Endothelial cell of umbilical vein (primary cell): Measurements from ENCODE around the gene CHAF1A. TPM values are rescaled to one million over a fixed set of nuclear protein-coding genes. Genes with fewer than 3 reads are reported as not detected.

ENCODE experiments used
- BruUV-seq: library from RNA; stranded (reverse); fragments of 400-500 nt; replicated peaks from 2 replicates; lab custom pipeline; 2021; lab: Mats Ljungman, UMichigan
- CTCF ChIA-PET: fragments of 300-600, 350-600 bp; sonication (Branson Sonifier 250); formaldehyde crosslinking; loops from one replicate; lab custom pipeline; 2021; ENCODE audit warnings: antibody characterized with exemption, inconsistent platforms; lab: Charles Lee
- POLR2A ChIA-PET: fragments of 300-600, 350-600 bp; sonication (Branson Sonifier 250); formaldehyde crosslinking; loops from one replicate; lab custom pipeline; 2021; ENCODE audit warnings: antibody characterized with exemption, inconsistent platforms; lab: Charles Lee
- DNase-seq: peaks from one replicate; pipeline ENCODE4 v3.0.0-alpha.2; 2011; ENCODE audit warnings: low read depth, low spot score
- FAIRE-seq: peaks from 2 replicates; lab custom pipeline; 2011; peaks lifted over from hg19 to GRCh38; lab: Jason Lieb, UNC
- H2AFZ ChIP-seq: 2 replicates; pipeline ENCODE4 v1.6.0; 2012; ENCODE audit warnings: low read depth, low read length, control low read depth, inconsistent platforms
- H3K27ac ChIP-seq: 2 replicates; pipeline ENCODE4 v1.5.1; 2011; ENCODE audit warnings: low read depth, mild to moderate bottlenecking, control low read depth, low read length, moderate library complexity; ENCODE audit not compliant: insufficient read depth
- H3K27me3 ChIP-seq, 2 experiments: 2 replicates each; pipeline versions ENCODE4 v1.6.0 to v1.6.1; 2011; ENCODE audit warnings: low read length in 2 of 2, mixed read lengths in 1 of 2; ENCODE audit not compliant: control insufficient read depth in 2 of 2, insufficient read depth in 2 of 2
- H3K36me3 ChIP-seq, 2 experiments: 2 replicates in 1 of 2; 3 replicates in 1 of 2; pipeline ENCODE4 v1.5.1; 2011; ENCODE audit warnings: low read length in 2 of 2, mild to moderate bottlenecking in 1 of 2, moderate library complexity in 1 of 2; ENCODE audit not compliant: control insufficient read depth in 2 of 2, insufficient read depth in 2 of 2; ENCODE audit errors: extremely low read depth in 1 of 2
- H3K4me1 ChIP-seq: 3 replicates; pipeline ENCODE4 v1.5.1; 2011; ENCODE audit warnings: mild to moderate bottlenecking, low read length; ENCODE audit not compliant: control insufficient read depth, insufficient read depth; ENCODE audit errors: extremely low read depth
- H3K4me2 ChIP-seq: 2 replicates; pipeline ENCODE4 v1.6.1; 2011; ENCODE audit warnings: low read length, control low read depth, mixed read lengths; ENCODE audit not compliant: insufficient read depth
- H3K4me3 ChIP-seq, 3 experiments: fragments of 200-600 bp in 1 of 3; sonication (generic), shearing (Covaris generic) in 1 of 3; replicated peaks in 1 of 3; 2 replicates each; pipeline ENCODE4 v1.5.1; 2011 to 2016; ENCODE audit warnings: control low read depth in 3 of 3, low read length in 3 of 3, mild to moderate bottlenecking in 2 of 3, inconsistent platforms in 1 of 3, low read depth in 1 of 3, moderate library complexity in 1 of 3; ENCODE audit not compliant: insufficient read depth in 1 of 3
- H3K79me2 ChIP-seq: 2 replicates; pipeline ENCODE4 v1.6.0; 2012; ENCODE audit warnings: low read length, inconsistent platforms; ENCODE audit not compliant: control insufficient read depth, insufficient read depth
- H3K9ac ChIP-seq: replicated peaks from 2 replicates; pipeline ENCODE3; 2011; ENCODE audit warnings: low read length, control low read depth; ENCODE audit not compliant: insufficient read depth; ENCODE audit errors: extremely low read depth
- H3K9me1 ChIP-seq: replicated peaks from 3 replicates; pipeline ENCODE4 v1.6.0; 2011; ENCODE audit warnings: mild to moderate bottlenecking, low read length; ENCODE audit not compliant: control insufficient read depth, insufficient read depth; ENCODE audit errors: extremely low read depth
- H3K9me3 ChIP-seq: replicated peaks from 2 replicates; pipeline ENCODE4 v1.5.1; 2012; ENCODE audit warnings: low read length, inconsistent platforms; ENCODE audit not compliant: control insufficient read depth, insufficient read depth
- H4K20me1 ChIP-seq: replicated peaks from 2 replicates; pipeline ENCODE3; 2011; ENCODE audit warnings: mild to moderate bottlenecking, low read length; ENCODE audit not compliant: control insufficient read depth, insufficient read depth; ENCODE audit errors: extremely low read depth
- CTCF ChIP-seq, 2 donors: IDR thresholded peaks; 1 replicate in 1 of 2; 2 replicates in 1 of 2; pipeline ENCODE4 v1.5.1; 2011; ENCODE audit warnings: low read length in 2 of 2, mild to moderate bottlenecking in 2 of 2, moderate library complexity in 2 of 2, control low read depth in 1 of 2, inconsistent platforms in 1 of 2, low read depth in 1 of 2; ENCODE audit not compliant: insufficient read depth in 1 of 2; ENCODE audit errors: extremely low read depth in 1 of 2
- EZH2 ChIP-seq: IDR thresholded peaks from 2 replicates; pipeline ENCODE4 v1.6.1; 2012; ENCODE audit warnings: borderline replicate concordance, low read depth, mild to moderate bottlenecking, moderate library complexity, low read length, inconsistent platforms; ENCODE audit not compliant: severe bottlenecking
- FOS ChIP-seq: IDR thresholded peaks from 2 replicates; pipeline ENCODE4 v1.6.1; 2011; ENCODE audit warnings: mild to moderate bottlenecking, low read length, moderate library complexity, borderline replicate concordance; ENCODE audit not compliant: insufficient read depth
- GATA2 ChIP-seq: IDR thresholded peaks from 2 replicates; pipeline ENCODE4 v1.7.0; 2011; ENCODE audit warnings: low read depth, mild to moderate bottlenecking, moderate library complexity, mixed read lengths, low read length; ENCODE audit not compliant: insufficient read length, insufficient read depth
- MAX ChIP-seq: IDR thresholded peaks from 2 replicates; pipeline ENCODE4 v1.6.1; 2011; ENCODE audit not compliant: insufficient read depth, insufficient read length
- MYC ChIP-seq: IDR thresholded peaks from one replicate; pipeline ENCODE4 v1.6.1; 2011; ENCODE audit warnings: mild to moderate bottlenecking, low read depth, low read length
- POLR2A ChIP-seq: IDR thresholded peaks from 2 replicates; pipeline ENCODE4 v1.6.1; 2012; ENCODE audit warnings: low read depth, mild to moderate bottlenecking, control low read depth, low read length
- POLR2AphosphoS5 ChIP-seq: IDR thresholded peaks from 2 replicates; pipeline ENCODE4 v1.6.1; 2012; ENCODE audit warnings: low read depth, mild to moderate bottlenecking, control low read depth, low read length, moderate library complexity; ENCODE audit not compliant: insufficient read depth
- dilution Hi-C: fragments of 300-500 bp; cut with MboI; formaldehyde crosslinking; loops from one replicate; pipeline ENCODE4 v1.15.0; 2019; ENCODE audit warnings: low sequenced_read_pairs; ENCODE audit not compliant: extremely low pct_ligation_motif_present
- intact Hi-C: fragments of 100-400 bp; cut with micrococcal nuclease; formaldehyde crosslinking; loops from one replicate; pipeline ENCODE4 v1.10.0; 2022
- polyA plus RNA-seq, 4 experiments: library from polyadenylated mRNA; depleted of rRNA in 3 of 4; stranded (reverse) in 3 of 4; unstranded in 1 of 4; fragments of >200 nt; gene quantifications; 2 replicates each; pipeline versions ENCODE4 v1.2.1 to v1.2.3, GENCODE V29; 2011 to 2012; ENCODE audit warnings: missing spikeins in 1 of 4
- total RNA-seq: library from RNA; stranded (reverse); gene quantifications from 2 replicates; pipeline ENCODE4 v1.2.3, GENCODE V29; 2021

Gene CHAF1A
- total and polyA plus RNA-seq, 2 donors (not counting 3 experiments of a cell fraction or from before 2014, with no cell fraction given) = 19.5 to 44.5 TPM

- intact Hi-C loops (no loop called here), dilution Hi-C loops (no loop called here)
- POLR2A ChIA-PET = no interaction called here
- Histone ChIP-seq H3K4me1 (peaks cover 37% of the 10 kb centered on the region), H2AFZ (no peak overlapping the region), H3K79me2 (peaks cover 83% of the 10 kb centered on the region), H4K20me1 (no peaks in the 10 kb centered on the region), H3K9me3 (no peaks in the 10 kb centered on the region), H3K4me2 (no peak overlapping the region), H3K9me1 (no peaks in the 10 kb centered on the region), H3K27ac (peak overlapping the region; percentile 15), H3K9ac (no peak overlapping the region), H3K4me3 (no peak overlapping the region), H3K36me3 (peaks cover 3 to 19% of the 10 kb centered on the region in 2 experiments), H3K27me3 (no peaks in the 10 kb centered on the region)
- BruUV-seq = no TSS peak
- TF ChIP-seq MAX (no peak), EZH2 (no peak)
- DNase-seq = no peak
- CTCF ChIA-PET = interaction anchor here (0.6 to 3.5 kb wide), 5 partner anchors 11 to 34 kb away, joined by 3 to 18 read pairs (median 6); partner anchors contain the start of gene SH3GL1
- peak; percentile 79 for FAIRE-seq
Measured at GRCh38 chr19:4386041-4386782, 16.2 kb upstream of the CHAF1A start.

GRCh38 chr19:4388337-4389063 is 13.9 kb upstream of the CHAF1A start:
- no peak for FAIRE-seq
- peaks cover 3 to 18% of the 10 kb centered on the region in 2 experiments for H3K36me3 ChIP-seq
- H3K4me3 ChIP-seq = no peak overlapping the region
- H3K4me1 ChIP-seq = peaks cover 56% of the 10 kb centered on the region
- no peak overlapping the region for H3K4me2 ChIP-seq
- H3K9me1 ChIP-seq = no peaks in the 10 kb centered on the region
- ChIA-PET CTCF (interaction anchor here (0.9 to 7.9 kb wide), 6 partner anchors 10 to 36 kb away, joined by 3 to 105 read pairs (median 5); partner anchors contain the start of genes CHAF1A and SH3GL1), POLR2A (interaction anchor here (1.0 kb wide), 1 partner anchor 83 kb away, joined by 3 read pairs; no protein-coding TSS in a partner anchor)
- no peak overlapping the region for H3K27ac ChIP-seq
- no peak overlapping the region for H2AFZ ChIP-seq
- TF ChIP-seq EZH2 = no peak
- TF ChIP-seq GATA2 = no peak
- TF ChIP-seq CTCF (IDR thresholded peaks at IDR 0.05; ENCODE audit: extremely low read depth in 1 of 2, insufficient read depth in 1 of 2, low read depth in 1 of 2, low read length in 2 of 2) = no peak
- no peak for TF ChIP-seq POLR2AphosphoS5
- no peak for TF ChIP-seq FOS
- TF ChIP-seq MAX = no peak
- no peak for TF ChIP-seq POLR2A
- TF ChIP-seq MYC = no peak
- H4K20me1 ChIP-seq = no peaks in the 10 kb centered on the region
- BruUV-seq = no TSS peak
- peaks cover 83% of the 10 kb centered on the region for H3K79me2 ChIP-seq
- no peak overlapping the region for H3K9ac ChIP-seq
- no peak for DNase-seq
- intact Hi-C loops (no loop called here), dilution Hi-C loops (no loop called here)
- H3K27me3 ChIP-seq = no peaks in the 10 kb centered on the region
- H3K9me3 ChIP-seq = no peaks in the 10 kb centered on the region
